Measurements from ENCODE around the gene PSG7.
"Not testable (repeated sequence)": the region's sequence is repeated elsewhere in the genome, so short reads cannot be mapped to it uniquely, and the experiment has no call there.

The PSG7 gene

GRCh38 chr19:42937107-42937506 lies at the start of gene PSG7:
Gene PSG7 (minus strand): TSS chr19:42937207. CDS start chr19:42937076, 131 bp downstream.
- not testable (repeated sequence) for DNase-seq (ENCODE audit: low read depth in 1 of 2, low spot score in 1 of 2)

- no peak for DNase-seq (ENCODE audit: low read depth in 1 of 2, low spot score in 1 of 2)
Measured at GRCh38 chr19:42985588-42985987, 48.6 kb upstream of the PSG7 start.

GRCh38 chr19:42982111-42982510 lies 45.1 kb upstream of the PSG7 start:
- not testable (repeated sequence) for DNase-seq (ENCODE audit: low read depth in 1 of 2, low spot score in 1 of 2)

GRCh38 chr19:42971451-42971850 lies 34.4 kb upstream of the PSG7 start:
- not testable (repeated sequence) for DNase-seq (ENCODE audit: low read depth in 1 of 2, low spot score in 1 of 2)

GRCh38 chr19:42965176-42965575 lies 28.2 kb upstream of the PSG7 start:
- DNase-seq (ENCODE audit: low read depth in 1 of 2, low spot score in 1 of 2) = no peak

GRCh38 chr19:42961119-42961518 lies 24.1 kb upstream of the PSG7 start:
- no peak for DNase-seq (ENCODE audit: low read depth in 1 of 2, low spot score in 1 of 2)

- DNase-seq (ENCODE audit: low read depth in 1 of 2, low spot score in 1 of 2) = not testable (repeated sequence)
Measured at GRCh38 chr19:42952126-42952525, 15.1 kb upstream of the PSG7 start.

GRCh38 chr19:42951476-42951875 lies 14.5 kb upstream of the PSG7 start:
- DNase-seq (ENCODE audit: low read depth in 1 of 2, low spot score in 1 of 2) = not testable (repeated sequence)

GRCh38 chr19:42942187-42942789 lies 5.3 kb upstream of the PSG7 start:
- no peak for DNase-seq (ENCODE audit: low read depth in 1 of 2, low spot score in 1 of 2)

- not testable (repeated sequence) for DNase-seq (ENCODE audit: low read depth in 1 of 2, low spot score in 1 of 2)
Measured at GRCh38 chr19:42934726-42935125, 2.3 kb downstream of the PSG7 start.

GRCh38 chr19:42934183-42934582 lies 2.8 kb downstream of the PSG7 start:
- not testable (repeated sequence) for DNase-seq (ENCODE audit: low read depth in 1 of 2, low spot score in 1 of 2)

- not testable (repeated sequence) for DNase-seq (ENCODE audit: low read depth in 1 of 2, low spot score in 1 of 2)
Measured at GRCh38 chr19:42933412-42933811, 3.6 kb downstream of the PSG7 start.

GRCh38 chr19:42932485-42933101 lies 4.4 kb downstream of the PSG7 start:
- DNase-seq (ENCODE audit: low read depth in 1 of 2, low spot score in 1 of 2) = not testable (repeated sequence)

GRCh38 chr19:42930214-42930613 lies 6.8 kb downstream of the PSG7 start:
- not testable (repeated sequence) for DNase-seq (ENCODE audit: low read depth in 1 of 2, low spot score in 1 of 2)

- no peak for DNase-seq (ENCODE audit: low read depth in 1 of 2, low spot score in 1 of 2)
Measured at GRCh38 chr19:42928896-42929295, 8.1 kb downstream of the PSG7 start.

GRCh38 chr19:42926781-42927180 lies 10.2 kb downstream of the PSG7 start:
- no peak for DNase-seq (ENCODE audit: low read depth in 1 of 2, low spot score in 1 of 2)

- not testable (repeated sequence) for DNase-seq (ENCODE audit: low read depth in 1 of 2, low spot score in 1 of 2)
Measured at GRCh38 chr19:42923106-42923505, 13.9 kb downstream of the PSG7 start.

- not testable (repeated sequence) for DNase-seq (ENCODE audit: low read depth in 1 of 2, low spot score in 1 of 2)
Measured at GRCh38 chr19:42920971-42921370, 16.0 kb downstream of the PSG7 start.

GRCh38 chr19:42919757-42920079 lies 17.3 kb downstream of the PSG7 start:
- DNase-seq (ENCODE audit: low read depth in 1 of 2, low spot score in 1 of 2) = no peak

GRCh38 chr19:42919070-42919756 lies 17.8 kb downstream of the PSG7 start:
- not testable (repeated sequence) for DNase-seq (ENCODE audit: low read depth in 1 of 2, low spot score in 1 of 2)

GRCh38 chr19:42918377-42919069 lies 18.5 kb downstream of the PSG7 start:
- DNase-seq (ENCODE audit: low read depth in 1 of 2, low spot score in 1 of 2) = not testable (repeated sequence)

GRCh38 chr19:42917634-42918033 lies 19.4 kb downstream of the PSG7 start, which contains the start of gene PSG6:
Gene PSG6 (minus strand): TSS chr19:42917894. CDS start chr19:42917792, 102 bp downstream.
- DNase-seq (ENCODE audit: low read depth in 1 of 2, low spot score in 1 of 2) = not testable (repeated sequence)
